ENCODE results near the gene DUOXA2.

The DUOXA2 gene

GRCh38 chr15:45165536-45165935 lies 51.4 kb downstream of the DUOXA2 start:
- DNase-seq: no peak

DNA sequence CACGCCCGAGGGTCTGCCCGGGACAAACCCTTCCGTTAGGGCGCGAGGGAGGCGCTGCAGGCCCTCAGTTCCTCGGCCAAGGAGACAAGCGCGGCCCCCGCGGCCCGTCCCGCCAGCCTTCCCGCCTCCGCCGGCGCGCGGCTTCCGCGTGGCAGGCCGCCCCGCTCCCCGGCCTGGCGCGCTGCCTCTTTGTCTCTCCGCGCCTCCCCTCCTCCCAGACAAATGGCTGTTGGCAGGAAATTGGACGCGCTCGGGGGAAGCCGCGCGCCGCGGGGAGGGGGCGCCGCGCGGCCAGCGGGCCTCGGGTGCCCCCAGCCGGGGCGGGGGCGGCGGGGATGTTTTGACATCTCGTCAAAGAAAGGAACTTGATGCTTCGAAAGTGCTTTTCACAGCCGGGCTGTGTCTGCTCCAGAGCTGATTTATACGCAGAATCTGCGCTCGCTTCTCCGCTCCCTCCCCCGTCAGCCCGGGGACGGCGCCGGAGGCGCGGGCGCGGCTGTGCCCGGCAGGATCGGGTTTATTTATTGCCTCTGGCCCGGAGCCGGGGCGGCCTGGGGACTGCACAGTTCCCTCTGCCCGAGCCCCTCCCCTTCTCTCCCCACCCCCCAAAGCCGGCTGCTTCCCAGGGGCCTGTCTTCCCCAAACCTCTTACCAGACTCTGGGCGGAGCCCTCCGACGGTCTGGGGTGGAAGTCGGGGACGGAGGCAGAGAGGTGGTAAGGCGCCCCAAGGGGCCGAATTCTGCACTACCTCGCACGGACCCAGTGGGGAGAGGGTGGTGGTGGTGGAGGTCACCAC lies 52.9 kb downstream of the DUOXA2 start:
- peak; percentile 94 for DNase-seq

DNA sequence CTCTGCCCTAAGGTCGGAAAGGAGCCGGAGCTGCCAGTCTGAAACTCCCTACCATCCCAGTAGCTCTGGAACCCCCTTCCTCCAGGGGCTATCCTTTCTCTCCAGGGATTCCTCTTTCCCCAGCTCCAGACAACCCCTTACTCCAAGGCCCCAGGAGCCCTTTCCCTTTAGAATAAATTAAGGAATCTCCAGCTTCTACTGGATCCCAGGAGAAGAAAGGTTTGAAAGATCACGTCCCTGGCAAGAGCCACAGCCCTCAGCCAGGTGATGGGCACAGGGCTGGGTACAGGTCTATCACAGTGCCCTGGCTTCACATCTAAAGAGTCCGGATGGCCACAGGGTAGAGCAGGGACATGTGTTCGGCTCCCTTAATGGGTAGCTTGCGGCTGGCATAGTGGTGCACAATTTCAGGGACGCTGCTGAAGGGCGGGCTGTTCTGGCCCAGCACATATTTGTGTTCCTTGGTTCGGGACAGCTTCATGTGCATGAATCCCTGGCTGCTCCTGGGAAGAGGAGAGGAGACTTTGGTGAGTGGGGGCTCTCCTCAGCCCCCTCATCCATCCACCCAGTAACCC lies 53.6 kb downstream of the DUOXA2 start:
- no peak for DNase-seq
